Adipocyte (in vitro differentiated cells): Measurements from ENCODE around the gene MBNL2.

Experiments
- DNase-seq: peaks from one replicate; pipeline ENCODE4 v3.0.0-alpha.2; 2015; ENCODE audit warnings: low read depth
- H3K27me3 ChIP-seq: replicated peaks from 2 replicates; pipeline ENCODE4 v1.7.0; 2013; ENCODE audit warnings: mild to moderate bottlenecking, low read length, moderate library complexity; ENCODE audit not compliant: control insufficient read depth, insufficient read depth
- H3K36me3 ChIP-seq: 2 replicates; pipeline ENCODE4 v1.7.0; 2013; ENCODE audit warnings: low read length, mild to moderate bottlenecking, moderate library complexity; ENCODE audit not compliant: control insufficient read depth, insufficient read depth, severe bottlenecking
- H3K4me1 ChIP-seq: 2 replicates; pipeline ENCODE4 v1.7.0; 2013; ENCODE audit warnings: mild to moderate bottlenecking, low read length, moderate library complexity; ENCODE audit not compliant: control insufficient read depth, insufficient read depth
- H3K4me3 ChIP-seq: 2 replicates; pipeline ENCODE4 v1.7.0; 2013; ENCODE audit warnings: mild to moderate bottlenecking, low read length, moderate library complexity
- H3K9ac ChIP-seq: 2 replicates; pipeline ENCODE4 v1.7.0; 2013; ENCODE audit warnings: mild to moderate bottlenecking, low read length, moderate library complexity
- H3K9me3 ChIP-seq: 2 replicates; pipeline ENCODE4 v1.7.0; 2013; ENCODE audit warnings: mild to moderate bottlenecking, low read length, moderate library complexity; ENCODE audit not compliant: control insufficient read depth

The MBNL2 gene

DNA sequence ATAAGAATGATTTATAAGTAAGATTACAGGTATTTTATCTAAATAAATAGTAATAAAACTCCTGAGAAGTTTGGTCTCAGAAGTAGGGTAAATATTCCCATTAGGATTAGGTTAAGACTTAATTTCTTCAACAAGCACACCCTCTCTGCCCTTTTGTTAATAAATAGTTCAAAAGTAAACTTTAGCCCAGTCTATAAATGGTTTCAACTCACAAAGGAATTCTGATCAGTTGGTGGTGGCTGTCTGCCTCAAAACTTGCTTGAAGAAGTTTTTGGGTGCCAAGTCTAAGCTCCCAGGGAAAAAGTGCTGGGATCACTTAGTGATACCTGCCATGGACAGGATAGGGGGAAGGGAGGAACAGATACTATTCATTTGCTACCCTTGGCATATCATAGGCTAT lies 22.9 kb downstream of the MBNL2 start:
- DNase-seq: no peak
- no peaks in the 10 kb centered on the region for H3K36me3 ChIP-seq
- H3K9me3 ChIP-seq: no peaks in the 10 kb centered on the region
- peak overlapping the region; percentile 36 for H3K9ac ChIP-seq
- no peaks in the 10 kb centered on the region for H3K27me3 ChIP-seq
- peak overlapping the region; percentile 20 for H3K4me3 ChIP-seq
- peaks cover 79% of the 10 kb centered on the region for H3K4me1 ChIP-seq

DNA sequence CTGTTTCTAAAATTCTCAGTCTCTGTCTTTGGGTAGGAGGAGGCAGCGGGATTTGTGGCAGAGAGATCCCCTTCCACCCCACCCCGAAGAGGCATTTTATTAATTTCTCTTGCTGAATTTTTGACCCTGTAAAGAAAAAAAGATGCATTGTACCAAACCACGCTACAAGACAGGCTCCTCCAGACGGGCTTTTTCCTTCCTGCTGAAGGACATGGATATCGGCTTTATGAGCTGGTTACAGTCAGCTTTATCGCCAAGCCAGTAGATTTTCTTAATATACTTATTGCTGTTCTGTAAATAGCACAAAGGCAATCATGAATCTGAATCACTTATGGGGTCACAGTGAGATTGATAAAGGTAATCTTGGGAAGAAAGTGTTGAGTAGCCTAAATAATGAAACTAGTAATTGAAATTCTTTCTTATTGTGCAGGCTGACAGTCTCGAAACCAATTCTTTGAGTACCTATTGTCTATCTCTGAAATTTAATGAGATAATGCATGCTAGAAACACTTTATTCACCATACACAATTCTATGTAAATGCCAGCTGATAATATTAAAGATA lies 24.5 kb downstream of the MBNL2 start:
- DNase-seq: no peak

DNA sequence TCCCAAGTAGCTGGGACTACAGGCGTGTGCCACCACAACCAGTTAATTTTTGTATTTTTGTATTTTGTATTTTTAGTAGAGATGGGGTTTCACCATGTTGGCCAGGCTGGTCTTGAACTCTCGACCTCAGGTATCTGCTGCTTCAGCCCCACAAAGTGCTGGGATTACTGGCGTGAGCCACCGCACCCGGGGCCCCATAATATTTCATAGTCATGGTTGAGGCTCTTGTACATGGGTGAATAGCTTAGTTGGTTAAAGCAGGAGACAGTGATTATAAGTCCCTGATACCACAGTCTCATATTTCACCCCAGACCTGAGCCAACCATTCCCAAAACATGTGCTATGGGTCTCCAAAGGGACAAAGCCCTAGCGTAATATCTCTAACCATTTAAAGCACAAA lies 26.1 kb downstream of the MBNL2 start:
- Histone ChIP-seq H3K4me3 (peak overlapping the region; percentile 55), H3K9ac (peak overlapping the region; percentile 83), H3K9me3 (no peaks in the 10 kb centered on the region), H3K4me1 (peaks cover 84% of the 10 kb centered on the region), H3K36me3 (no peaks in the 10 kb centered on the region), H3K27me3 (no peaks in the 10 kb centered on the region)
- no peak for DNase-seq

More for the DNA sequence above, 24.5 kb downstream of the MBNL2 start:
- no peaks in the 10 kb centered on the region for H3K27me3 ChIP-seq
- H3K4me1 ChIP-seq: peaks cover 77% of the 10 kb centered on the region
- no peaks in the 10 kb centered on the region for H3K36me3 ChIP-seq
- peak overlapping the region; percentile 85 for H3K9ac ChIP-seq
- peak overlapping the region; percentile 74 for H3K4me3 ChIP-seq
- H3K9me3 ChIP-seq: no peaks in the 10 kb centered on the region

DNA sequence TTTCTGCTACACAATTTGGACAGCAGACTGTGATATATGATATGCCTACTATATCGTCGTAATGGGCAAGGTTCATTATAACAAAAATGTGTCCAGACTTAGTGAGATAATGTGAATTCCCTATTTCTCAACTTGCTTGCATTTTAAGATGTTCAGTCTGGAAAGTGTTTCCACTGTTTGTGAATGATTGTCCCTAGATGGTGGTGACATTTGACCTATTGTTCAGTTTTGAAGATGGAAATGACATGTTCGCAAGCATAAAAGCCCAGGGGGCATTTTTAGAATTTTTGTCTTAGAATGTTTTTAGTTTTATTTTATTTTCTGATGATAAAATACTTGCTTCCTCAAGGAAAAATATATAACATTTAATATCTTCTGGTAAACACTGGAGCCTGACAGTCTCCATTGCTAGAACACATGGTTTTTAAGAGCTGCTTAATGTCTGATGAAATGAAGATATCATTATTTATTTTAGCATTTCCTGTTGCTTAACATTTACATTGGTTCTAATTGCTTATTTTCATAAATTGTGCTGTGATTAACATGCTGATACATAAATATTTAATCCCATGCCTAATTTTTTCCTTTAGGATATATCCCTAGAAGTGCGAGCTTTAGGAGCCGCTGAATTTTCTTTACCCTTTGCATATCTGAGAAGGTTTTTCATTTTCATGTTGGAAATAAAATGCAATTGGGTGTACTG lies 27.1 kb downstream of the MBNL2 start:
- Histone ChIP-seq H3K4me1 (peaks cover 80% of the 10 kb centered on the region), H3K4me3 (peak overlapping the region; percentile 65), H3K9me3 (no peaks in the 10 kb centered on the region), H3K27me3 (no peaks in the 10 kb centered on the region), H3K9ac (peak overlapping the region; percentile 83), H3K36me3 (no peaks in the 10 kb centered on the region)
- peak; percentile 54 for DNase-seq

DNA sequence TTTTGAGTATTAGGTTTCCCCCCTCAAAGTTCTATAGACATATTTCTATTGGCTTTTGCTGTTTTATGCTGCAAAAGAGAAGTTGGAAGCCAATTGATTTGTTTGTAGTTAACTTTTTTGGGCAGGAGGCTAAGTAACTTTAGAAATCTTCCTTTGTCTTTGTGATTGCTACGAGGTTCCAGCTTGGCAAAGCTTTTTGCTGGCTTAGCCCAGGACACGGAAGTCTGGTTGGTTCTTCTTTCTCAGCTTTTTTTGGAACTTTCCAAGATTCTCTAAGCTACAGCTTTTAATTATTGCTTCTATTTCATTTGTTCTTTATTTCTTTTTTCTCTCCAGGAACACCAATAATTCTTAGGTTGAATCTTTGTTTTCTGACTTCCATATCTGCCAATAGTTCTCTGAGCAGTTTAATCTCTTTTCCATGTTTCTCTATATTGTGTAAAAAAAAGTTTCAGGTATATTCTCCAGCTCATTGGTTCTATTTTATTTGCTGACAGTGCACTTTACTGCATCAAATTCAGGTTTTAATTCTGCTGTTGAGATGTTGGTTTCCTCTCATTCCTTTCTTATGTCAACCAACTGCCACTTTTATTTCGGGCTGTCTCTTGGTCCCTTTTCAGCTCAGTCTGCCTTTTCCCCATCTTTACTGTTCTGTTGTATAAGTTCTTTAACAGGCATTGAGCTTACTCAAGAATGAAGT lies 27.8 kb downstream of the MBNL2 start:
- Histone ChIP-seq H3K9ac (peak overlapping the region; percentile 83), H3K36me3 (no peaks in the 10 kb centered on the region), H3K27me3 (no peaks in the 10 kb centered on the region), H3K4me3 (peak overlapping the region; percentile 65), H3K4me1 (peaks cover 80% of the 10 kb centered on the region), H3K9me3 (no peaks in the 10 kb centered on the region)
- no peak for DNase-seq

DNA sequence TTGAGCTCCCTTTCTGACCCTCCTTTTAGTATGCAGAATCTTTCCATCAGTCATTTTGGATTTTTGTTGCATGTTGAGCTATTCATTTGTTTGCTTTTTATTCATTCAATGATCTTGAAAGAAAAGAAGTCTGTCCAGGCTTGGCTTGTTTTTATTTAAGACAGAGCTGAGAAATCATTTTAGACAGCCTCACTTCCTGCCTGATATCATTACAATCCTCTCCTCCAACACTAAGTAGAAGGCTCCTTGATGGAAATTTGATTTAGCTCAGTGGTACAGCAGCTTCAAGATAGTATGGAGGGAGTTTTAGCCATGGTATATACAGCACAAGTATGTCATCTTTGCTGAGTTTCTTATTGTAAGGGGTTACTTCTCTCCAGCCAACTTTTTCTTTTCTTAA lies 28.4 kb downstream of the MBNL2 start:
- peak; percentile 40 for DNase-seq

DNA sequence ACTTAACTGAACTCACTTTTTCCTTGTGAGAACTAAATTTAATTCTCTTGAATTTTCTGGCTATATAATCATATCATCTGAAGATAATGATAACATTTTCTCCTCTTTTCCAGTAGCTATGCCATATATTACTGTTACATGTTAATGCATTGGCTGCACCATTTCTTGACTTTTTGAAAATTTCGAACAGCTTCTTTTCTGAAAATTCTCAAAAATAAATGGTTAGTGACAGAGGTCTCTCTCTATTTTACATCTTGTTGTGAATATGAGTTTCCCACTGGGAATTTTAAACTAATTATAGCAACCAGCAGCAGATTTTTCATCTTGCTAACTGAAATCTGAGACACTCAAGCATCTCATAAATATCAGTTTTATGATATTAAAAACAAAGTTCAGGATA lies 30.6 kb downstream of the MBNL2 start:
- no peaks in the 10 kb centered on the region for H3K9me3 ChIP-seq
- peak overlapping the region; percentile 28 for H3K9ac ChIP-seq
- H3K27me3 ChIP-seq: no peaks in the 10 kb centered on the region
- H3K36me3 ChIP-seq: no peaks in the 10 kb centered on the region
- H3K4me3 ChIP-seq: no peak overlapping the region
- H3K4me1 ChIP-seq: peaks cover 80% of the 10 kb centered on the region
- no peak for DNase-seq

More for the DNA sequence above, 28.4 kb downstream of the MBNL2 start:
- Histone ChIP-seq H3K36me3 (no peaks in the 10 kb centered on the region), H3K9me3 (no peaks in the 10 kb centered on the region), H3K9ac (peak overlapping the region; percentile 83), H3K27me3 (no peaks in the 10 kb centered on the region), H3K4me1 (peaks cover 80% of the 10 kb centered on the region), H3K4me3 (peak overlapping the region; percentile 65)

DNA sequence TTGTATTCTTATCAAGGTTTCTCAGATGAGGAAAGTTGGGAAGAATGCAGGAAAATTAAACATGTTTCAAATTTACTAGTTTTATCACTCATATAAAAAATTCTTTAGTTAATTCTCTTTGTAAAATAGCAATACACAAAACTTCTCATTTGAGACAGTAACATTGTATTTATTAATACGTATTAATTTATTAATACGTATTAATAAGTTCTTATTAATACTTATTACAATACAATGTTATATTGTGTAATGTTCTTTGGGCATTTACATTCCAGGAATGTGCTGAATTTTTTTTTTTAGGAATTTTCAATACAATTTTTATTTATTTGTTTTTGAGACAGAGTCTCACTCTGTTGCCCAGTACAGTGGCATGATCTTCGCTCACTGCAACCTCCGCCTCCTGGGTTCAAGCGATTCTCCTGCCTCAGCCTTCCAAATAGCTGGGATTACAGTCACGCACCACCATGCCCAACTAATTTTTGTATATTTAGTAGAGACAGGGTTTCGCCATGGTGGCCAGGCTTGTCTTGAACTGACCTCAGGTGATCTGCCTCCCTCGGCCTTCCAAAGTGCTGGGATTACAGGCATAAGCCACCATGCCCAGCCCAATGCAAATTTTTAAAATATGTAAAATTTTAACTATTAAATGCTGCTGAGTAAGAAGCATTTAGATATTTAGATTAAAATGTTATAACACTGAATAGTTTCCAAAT lies 31.6 kb downstream of the MBNL2 start:
- H3K9ac ChIP-seq: no peak overlapping the region
- H3K4me1 ChIP-seq: peaks cover 80% of the 10 kb centered on the region
- H3K27me3 ChIP-seq: no peaks in the 10 kb centered on the region
- no peaks in the 10 kb centered on the region for H3K36me3 ChIP-seq
- DNase-seq: no peak
- H3K9me3 ChIP-seq: no peaks in the 10 kb centered on the region
- no peak overlapping the region for H3K4me3 ChIP-seq

DNA sequence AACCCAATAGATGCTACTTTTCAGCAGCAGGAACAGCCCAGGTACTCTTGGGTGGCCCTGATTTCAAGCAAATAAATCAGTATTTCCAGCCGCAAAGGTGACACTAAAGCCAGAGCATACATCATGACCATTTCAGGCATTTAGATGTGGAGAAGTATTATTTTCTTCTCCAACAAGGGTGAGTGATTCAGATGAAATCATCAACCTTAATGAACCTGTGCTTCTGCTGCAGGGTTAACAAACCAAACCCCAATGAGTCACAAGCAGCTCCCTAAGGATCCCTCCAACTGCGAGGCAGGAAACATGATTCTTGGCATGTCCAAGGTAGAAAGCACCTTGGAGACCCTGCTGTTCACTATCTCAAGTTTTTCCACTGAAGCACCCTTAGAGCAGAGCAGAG lies 32.7 kb downstream of the MBNL2 start:
- Histone ChIP-seq H3K4me1 (peaks cover 80% of the 10 kb centered on the region), H3K4me3 (no peak overlapping the region), H3K9ac (peak overlapping the region; percentile 23), H3K9me3 (no peaks in the 10 kb centered on the region), H3K27me3 (no peaks in the 10 kb centered on the region), H3K36me3 (no peaks in the 10 kb centered on the region)
- DNase-seq: no peak

DNA sequence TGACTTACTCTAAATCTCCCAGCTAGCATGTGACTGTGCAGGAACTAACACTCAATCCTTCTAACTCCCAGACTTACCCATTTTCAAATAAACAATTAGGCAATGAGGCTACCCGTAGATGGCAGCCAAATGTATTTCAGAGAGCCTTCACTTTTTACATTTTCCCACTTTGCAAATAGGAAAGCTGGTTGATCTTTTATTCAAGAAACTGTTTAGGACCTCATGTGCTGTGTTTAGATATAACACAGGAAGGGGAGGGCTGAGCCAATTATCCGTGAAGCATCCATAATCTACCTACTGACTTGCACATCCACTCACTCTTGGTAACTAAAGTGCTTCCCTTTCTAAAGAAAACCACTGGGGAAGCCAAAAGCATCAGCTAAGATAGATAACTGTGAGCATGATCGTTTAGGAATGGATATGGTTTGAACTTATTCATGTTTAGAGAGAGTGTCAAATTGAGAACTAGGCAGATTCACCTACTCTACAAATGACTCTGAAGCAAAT lies 33.4 kb downstream of the MBNL2 start:
- Histone ChIP-seq H3K4me1 (peaks cover 80% of the 10 kb centered on the region), H3K27me3 (no peaks in the 10 kb centered on the region), H3K9ac (peak overlapping the region; percentile 59), H3K4me3 (no peak overlapping the region), H3K36me3 (no peaks in the 10 kb centered on the region), H3K9me3 (no peaks in the 10 kb centered on the region)
- no peak for DNase-seq

DNA sequence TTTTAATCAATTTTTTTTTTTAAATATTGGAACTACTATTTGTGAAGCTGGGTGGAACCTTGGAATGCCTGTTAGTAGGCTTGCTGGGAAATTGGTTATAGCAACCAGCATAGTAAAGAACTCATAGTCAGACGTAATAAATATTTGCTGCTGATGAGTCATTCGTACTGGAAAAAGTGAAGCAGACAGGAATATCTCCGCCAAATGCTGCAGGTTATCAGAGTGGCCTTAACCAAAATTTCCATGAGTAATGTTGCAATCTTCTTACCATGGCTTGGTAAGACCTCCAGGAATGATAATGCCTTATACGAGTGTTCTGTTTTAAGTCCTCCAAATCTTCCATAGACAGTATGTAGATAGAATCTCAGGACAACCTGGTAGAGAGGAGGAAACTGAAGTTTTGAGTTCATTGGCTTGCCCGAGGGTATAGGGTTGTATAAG lies 34.2 kb downstream of the MBNL2 start:
- H3K27me3 ChIP-seq: no peaks in the 10 kb centered on the region
- H3K9me3 ChIP-seq: no peaks in the 10 kb centered on the region
- H3K9ac ChIP-seq: peak overlapping the region; percentile 75
- no peaks in the 10 kb centered on the region for H3K36me3 ChIP-seq
- H3K4me3 ChIP-seq: peak overlapping the region; percentile 63
- DNase-seq: peak; percentile 88
- peaks cover 81% of the 10 kb centered on the region for H3K4me1 ChIP-seq
